Left lung (tissue), 10 donors: Measurements from ENCODE around the gene KIAA1614. TPM values are rescaled to one million over a fixed set of nuclear protein-coding genes. Genes with fewer than 3 reads are reported as not detected.
A peak's percentile ranks its signal among the peaks of the same experiment; 100 is the strongest.
"Not testable (repeated sequence)": the region's sequence is repeated elsewhere in the genome, so short reads cannot be mapped to it uniquely, and the experiment has no call there.

Experiments used
- ATAC-seq: fragments of 200-7000 bp; cut with Tn5 transposase; one replicate; pipeline ENCODE4 v1.9.1; 2020; ENCODE audit warnings: moderate library complexity
- DNase-seq, 4 donors: peaks; one replicate each; pipeline ENCODE4 v3.0.0-alpha.2; 2013 to 2020
- H3K27ac ChIP-seq, 2 donors: fragments of 200-600 bp; sonication (generic) in 1 of 2; one replicate each; pipeline versions ENCODE4 v1.5.0 to v1.8.0; 2020 to 2021
- H3K27me3 ChIP-seq, 2 donors: fragments of 200-600 bp; sonication (generic) in 1 of 2; one replicate each; pipeline versions ENCODE4 v1.5.0 to v1.8.0; 2020 to 2021
- H3K36me3 ChIP-seq, 2 donors: fragments of 200-600 bp; sonication (generic) in 1 of 2; one replicate each; pipeline versions ENCODE4 v1.5.0 to v1.8.0; 2020 to 2021
- H3K4me1 ChIP-seq, 2 donors: fragments of 200-600 bp; one replicate each; pipeline ENCODE4 v1.8.0; 2021
- H3K4me3 ChIP-seq, 2 donors: fragments of 200-600 bp; sonication (generic) in 1 of 2; one replicate each; pipeline versions ENCODE4 v1.5.0 to v1.8.0; 2020 to 2021; ENCODE audit warnings: mild to moderate bottlenecking in 1 of 2
- H3K9me3 ChIP-seq, 2 donors: fragments of 200-600 bp; sonication (generic) in 1 of 2; one replicate each; pipeline versions ENCODE4 v1.5.0 to v1.8.0; 2020 to 2021
- CTCF ChIP-seq, 2 donors: fragments of 200-600 bp; sonication (generic) in 1 of 2; IDR thresholded peaks; one replicate each; pipeline versions ENCODE4 v1.5.0 to v1.8.0; 2021; ENCODE audit warnings: antibody characterized with exemption in 2 of 2
- intact Hi-C, 2 donors: fragments of 100-400 bp; cut with DNase I; formaldehyde crosslinking; loops; one replicate each; pipeline versions ENCODE4 v1.11.2 to v1.14.2; 2022
- polyA plus RNA-seq, 6 donors: library from polyadenylated mRNA; unstranded; fragments of 120-200 nt; gene quantifications; one replicate each; pipeline ENCODE4 v1.2.1, GENCODE V29; 2013; ENCODE audit not compliant: insufficient read length in 6 of 6
- total RNA-seq, 2 donors: library from RNA; stranded (reverse); fragmentation: NEBNext Ultra II Directional; extraction: Animal tissue kit (Norgen Biotek cat#: 25700); gene quantifications; one replicate each; pipeline ENCODE4 v1.2.1, GENCODE V29; 2021
- donor health status: DM: no; HTN: yes; CAD: no.
- donor health status: DM: no; HTN: no; CAD: no.

The KIAA1614 gene
- total and polyA plus RNA-seq, 8 donors, result 3.6 to 13.4 (median 9.7) TPM

- H3K27me3 ChIP-seq, result no peaks in the 10 kb centered on the region
- peaks cover 6 to 29% of the 10 kb centered on the region in 2 donors for H3K4me1 ChIP-seq
- peak overlapping the region; percentile 46 to 60 for H3K4me3 ChIP-seq
- ATAC-seq (peak; percentile 90), DNase-seq (peak; percentile 52 to 93 (median 68))
- TF ChIP-seq CTCF (IDR thresholded peaks at IDR 0.05), result no peak
- H3K36me3 ChIP-seq, result peaks cover 0 to 14% of the 10 kb centered on the region in 2 donors
- H3K9me3 ChIP-seq, result no peaks in the 10 kb centered on the region
- intact Hi-C loops, result no loop called here
- H3K27ac ChIP-seq, result peak overlapping the region in 1 of 2 donors; percentile 48
Measured at GRCh38 chr1:180954005-180954800, 41.5 kb downstream of the KIAA1614 start.

DNA sequence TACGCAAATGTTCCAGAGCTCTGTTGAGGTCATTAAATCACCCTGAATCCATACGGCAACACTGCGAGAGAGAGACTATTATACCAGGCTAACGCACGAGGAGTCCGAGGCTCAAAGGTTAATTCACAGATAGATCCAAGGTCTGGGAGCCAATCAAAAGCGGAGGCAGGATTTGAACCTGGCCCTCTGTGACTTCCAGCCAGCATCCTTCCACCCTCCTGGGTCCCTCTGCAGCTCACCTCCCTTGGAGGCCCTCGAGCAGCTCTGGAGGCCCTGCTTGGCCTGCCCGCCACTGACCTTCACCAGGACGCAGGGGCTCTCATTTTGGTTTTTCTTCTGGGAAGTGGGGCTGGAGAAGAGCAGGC, 42.1 kb downstream of the KIAA1614 start:
- Histone ChIP-seq H3K36me3 (peaks cover 0 to 18% of the 10 kb centered on the region in 2 donors), H3K27me3 (no peaks in the 10 kb centered on the region), H3K9me3 (no peaks in the 10 kb centered on the region), H3K4me1 (peaks cover 6 to 29% of the 10 kb centered on the region in 2 donors), H3K4me3 (peak overlapping the region in 1 of 2 donors; percentile 60), H3K27ac (no peak overlapping the region)
- intact Hi-C loops, result no loop called here
- no peak for TF ChIP-seq CTCF (IDR thresholded peaks at IDR 0.05)
- no peak for ATAC-seq
- DNase-seq, result no peak

DNA sequence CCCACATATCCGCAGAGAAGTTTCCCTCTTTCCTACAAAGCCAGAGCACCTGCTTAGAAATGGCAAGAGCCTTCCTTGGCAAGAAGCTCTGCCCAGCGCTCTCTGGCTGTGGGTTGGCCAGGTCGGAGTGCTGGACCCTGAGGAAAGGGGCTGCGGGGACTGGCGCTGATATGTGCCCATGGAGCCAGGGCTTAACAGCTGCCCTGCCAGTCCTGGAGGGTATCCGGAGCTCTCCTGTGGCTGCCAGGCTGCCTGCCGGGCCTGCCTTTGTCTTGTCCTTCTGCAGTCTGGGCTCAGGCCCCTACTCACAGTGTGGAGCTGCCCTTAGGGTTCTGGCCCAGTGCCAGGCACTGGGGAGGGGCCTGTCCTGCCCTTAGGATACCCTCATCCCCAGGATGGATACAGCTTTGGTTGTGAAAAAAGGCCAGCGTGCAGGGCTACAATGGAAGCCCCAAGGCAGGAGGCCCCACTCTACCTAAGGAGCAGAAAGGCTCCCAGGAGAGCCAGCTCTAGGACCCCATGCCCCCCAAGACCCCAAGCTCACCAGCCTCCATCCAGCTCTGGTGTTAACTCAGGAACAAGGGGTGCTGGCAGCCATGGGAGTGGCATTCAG, 43.4 kb downstream of the KIAA1614 start:
- no peak overlapping the region for H3K4me3 ChIP-seq
- peaks cover 6 to 29% of the 10 kb centered on the region in 2 donors for H3K4me1 ChIP-seq
- intact Hi-C loops, result no loop called here
- H3K36me3 ChIP-seq, result peaks cover 0 to 8% of the 10 kb centered on the region in 2 donors
- no peak for TF ChIP-seq CTCF (IDR thresholded peaks at IDR 0.05)
- no peaks in the 10 kb centered on the region for H3K9me3 ChIP-seq
- no peaks in the 10 kb centered on the region for H3K27me3 ChIP-seq
- no peak overlapping the region for H3K27ac ChIP-seq
- ATAC-seq (no peak), DNase-seq (no peak)

- intact Hi-C loops, H3K27me3 ChIP-seq, H3K36me3 ChIP-seq, H3K27ac ChIP-seq, H3K4me1 ChIP-seq, DNase-seq, H3K4me3 ChIP-seq, H3K9me3 ChIP-seq, ATAC-seq: not testable (repeated sequence)
Measured at GRCh38 chr1:180959620-180960019, 46.9 kb downstream of the KIAA1614 start.

DNA sequence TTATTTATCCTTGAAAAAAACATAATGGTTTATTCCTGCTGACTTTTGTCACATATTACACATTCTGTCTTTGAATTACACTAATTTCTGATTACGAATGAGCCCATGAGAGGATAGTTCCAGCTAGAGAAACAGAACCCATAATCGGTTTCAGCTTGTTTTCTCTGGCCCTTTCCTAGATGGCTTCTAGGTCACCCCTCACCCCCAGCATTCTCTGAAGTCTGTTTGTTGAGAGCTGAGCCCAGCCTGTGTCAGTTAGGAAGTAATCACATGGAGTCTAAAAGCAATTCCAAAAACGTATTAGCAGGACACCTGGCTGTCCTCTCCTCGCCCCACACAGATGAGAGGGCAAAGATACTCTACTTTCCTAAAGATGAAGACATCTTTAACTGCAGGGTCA, 48.9 kb downstream of the KIAA1614 start:
- TF ChIP-seq CTCF (IDR thresholded peaks at IDR 0.05), result no peak
- peaks cover 0 to 21% of the 10 kb centered on the region in 2 donors for H3K36me3 ChIP-seq
- H3K4me3 ChIP-seq, result no peak overlapping the region
- H3K27me3 ChIP-seq, result no peaks in the 10 kb centered on the region
- DNase-seq, result no peak
- H3K9me3 ChIP-seq, result no peaks in the 10 kb centered on the region
- H3K4me1 ChIP-seq, result no peaks in the 10 kb centered on the region
- H3K27ac ChIP-seq, result no peak overlapping the region
- intact Hi-C loops, result no loop called here
- ATAC-seq, result no peak
